ENCODE data around the gene FAM111A.

The FAM111A gene

DNA sequence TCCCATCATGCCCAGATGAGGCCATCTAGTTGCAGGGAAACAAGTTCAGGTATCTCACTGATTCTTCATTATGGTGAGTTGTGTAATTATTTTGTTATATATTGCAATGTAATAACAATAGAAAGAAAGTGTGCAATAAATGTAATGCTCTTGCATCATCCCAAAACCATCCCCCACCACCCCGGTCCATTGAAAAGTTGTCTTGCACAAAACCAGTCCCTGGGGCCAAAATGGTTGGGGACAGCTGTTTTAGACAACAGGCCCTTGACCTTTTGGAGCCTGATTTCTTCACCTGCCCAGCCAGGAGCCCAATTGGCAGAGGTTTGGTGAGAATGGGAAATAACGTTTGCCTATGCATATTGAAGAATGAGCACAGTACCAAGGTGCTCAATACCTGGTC is 54.1 kb downstream of the FAM111A start:
- Histone ChIP-seq H3K27ac (replicated peaks) (no peak overlapping the region), H3K4me3 (replicated peaks; ENCODE audit: insufficient read depth, low read length) (no peak overlapping the region), H3K27me3 (ENCODE audit: insufficient read depth, poor library complexity, severe bottlenecking) (no peaks in the 10 kb centered on the region)
- TF ChIP-seq, protein P1, sequence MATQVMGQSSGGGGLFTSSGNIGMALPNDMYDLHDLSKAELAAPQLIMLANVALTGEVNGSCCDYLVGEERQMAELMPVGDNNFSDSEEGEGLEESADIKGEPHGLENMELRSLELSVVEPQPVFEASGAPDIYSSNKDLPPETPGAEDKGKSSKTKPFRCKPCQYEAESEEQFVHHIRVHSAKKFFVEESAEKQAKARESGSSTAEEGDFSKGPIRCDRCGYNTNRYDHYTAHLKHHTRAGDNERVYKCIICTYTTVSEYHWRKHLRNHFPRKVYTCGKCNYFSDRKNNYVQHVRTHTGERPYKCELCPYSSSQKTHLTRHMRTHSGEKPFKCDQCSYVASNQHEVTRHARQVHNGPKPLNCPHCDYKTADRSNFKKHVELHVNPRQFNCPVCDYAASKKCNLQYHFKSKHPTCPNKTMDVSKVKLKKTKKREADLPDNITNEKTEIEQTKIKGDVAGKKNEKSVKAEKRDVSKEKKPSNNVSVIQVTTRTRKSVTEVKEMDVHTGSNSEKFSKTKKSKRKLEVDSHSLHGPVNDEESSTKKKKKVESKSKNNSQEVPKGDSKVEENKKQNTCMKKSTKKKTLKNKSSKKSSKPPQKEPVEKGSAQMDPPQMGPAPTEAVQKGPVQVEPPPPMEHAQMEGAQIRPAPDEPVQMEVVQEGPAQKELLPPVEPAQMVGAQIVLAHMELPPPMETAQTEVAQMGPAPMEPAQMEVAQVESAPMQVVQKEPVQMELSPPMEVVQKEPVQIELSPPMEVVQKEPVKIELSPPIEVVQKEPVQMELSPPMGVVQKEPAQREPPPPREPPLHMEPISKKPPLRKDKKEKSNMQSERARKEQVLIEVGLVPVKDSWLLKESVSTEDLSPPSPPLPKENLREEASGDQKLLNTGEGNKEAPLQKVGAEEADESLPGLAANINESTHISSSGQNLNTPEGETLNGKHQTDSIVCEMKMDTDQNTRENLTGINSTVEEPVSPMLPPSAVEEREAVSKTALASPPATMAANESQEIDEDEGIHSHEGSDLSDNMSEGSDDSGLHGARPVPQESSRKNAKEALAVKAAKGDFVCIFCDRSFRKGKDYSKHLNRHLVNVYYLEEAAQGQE (IDR thresholded peaks at IDR 0.05; ENCODE audit: insufficient replicate concordance, low read depth), result no peak
- TF ChIP-seq POLR2AphosphoS5 (IDR thresholded peaks at IDR 0.05; ENCODE audit: low read depth) (no peak), SPI1 (IDR thresholded peaks at IDR 0.05; ENCODE audit: borderline replicate concordance, low read depth) (no peak), GABPA (IDR thresholded peaks at IDR 0.05; ENCODE audit: low read depth) (no peak)
- TF ChIP-seq, protein P2, sequence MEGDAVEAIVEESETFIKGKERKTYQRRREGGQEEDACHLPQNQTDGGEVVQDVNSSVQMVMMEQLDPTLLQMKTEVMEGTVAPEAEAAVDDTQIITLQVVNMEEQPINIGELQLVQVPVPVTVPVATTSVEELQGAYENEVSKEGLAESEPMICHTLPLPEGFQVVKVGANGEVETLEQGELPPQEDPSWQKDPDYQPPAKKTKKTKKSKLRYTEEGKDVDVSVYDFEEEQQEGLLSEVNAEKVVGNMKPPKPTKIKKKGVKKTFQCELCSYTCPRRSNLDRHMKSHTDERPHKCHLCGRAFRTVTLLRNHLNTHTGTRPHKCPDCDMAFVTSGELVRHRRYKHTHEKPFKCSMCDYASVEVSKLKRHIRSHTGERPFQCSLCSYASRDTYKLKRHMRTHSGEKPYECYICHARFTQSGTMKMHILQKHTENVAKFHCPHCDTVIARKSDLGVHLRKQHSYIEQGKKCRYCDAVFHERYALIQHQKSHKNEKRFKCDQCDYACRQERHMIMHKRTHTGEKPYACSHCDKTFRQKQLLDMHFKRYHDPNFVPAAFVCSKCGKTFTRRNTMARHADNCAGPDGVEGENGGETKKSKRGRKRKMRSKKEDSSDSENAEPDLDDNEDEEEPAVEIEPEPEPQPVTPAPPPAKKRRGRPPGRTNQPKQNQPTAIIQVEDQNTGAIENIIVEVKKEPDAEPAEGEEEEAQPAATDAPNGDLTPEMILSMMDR (IDR thresholded peaks at IDR 0.05; ENCODE audit: insufficient read depth, low read length), result no peak
- DNase-seq (ENCODE audit: low read depth in 1 of 2, low spot score in 1 of 2), result no peak

DNA sequence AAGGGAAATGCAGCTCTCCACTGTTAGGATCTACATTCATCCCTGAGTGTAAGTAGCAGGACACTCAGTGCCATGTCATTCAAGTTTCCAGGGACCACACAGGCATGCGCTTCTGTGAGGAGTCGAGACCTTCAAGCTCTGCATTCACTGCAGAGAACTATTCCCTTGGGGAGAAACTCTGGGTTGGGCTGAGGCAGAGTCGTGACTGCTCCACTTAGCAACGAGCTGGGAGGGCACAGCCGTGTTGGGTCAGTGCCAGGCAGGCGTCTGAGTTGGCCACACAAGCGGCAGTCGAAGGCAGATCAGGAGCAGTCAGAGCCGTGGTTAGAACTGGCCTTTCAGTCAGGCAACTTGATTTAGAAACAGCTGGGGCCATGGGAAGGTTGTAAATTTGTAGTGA is 55.3 kb downstream of the FAM111A start:
- Histone ChIP-seq H3K27ac (replicated peaks) (no peak overlapping the region), H3K4me3 (replicated peaks; ENCODE audit: insufficient read depth, low read length) (no peak overlapping the region), H3K27me3 (ENCODE audit: insufficient read depth, poor library complexity, severe bottlenecking) (no peaks in the 10 kb centered on the region)
- TF ChIP-seq POLR2AphosphoS5 (IDR thresholded peaks at IDR 0.05; ENCODE audit: low read depth), result no peak
- TF ChIP-seq, protein P1 (IDR thresholded peaks at IDR 0.05; ENCODE audit: insufficient replicate concordance, low read depth), result no peak
- no peak for TF ChIP-seq GABPA (IDR thresholded peaks at IDR 0.05; ENCODE audit: low read depth)
- TF ChIP-seq, protein P2 (IDR thresholded peaks at IDR 0.05; ENCODE audit: insufficient read depth, low read length), result no peak
- TF ChIP-seq SPI1 (IDR thresholded peaks at IDR 0.05; ENCODE audit: borderline replicate concordance, low read depth), result no peak
- no peak for DNase-seq (ENCODE audit: low read depth in 1 of 2, low spot score in 1 of 2)

DNA sequence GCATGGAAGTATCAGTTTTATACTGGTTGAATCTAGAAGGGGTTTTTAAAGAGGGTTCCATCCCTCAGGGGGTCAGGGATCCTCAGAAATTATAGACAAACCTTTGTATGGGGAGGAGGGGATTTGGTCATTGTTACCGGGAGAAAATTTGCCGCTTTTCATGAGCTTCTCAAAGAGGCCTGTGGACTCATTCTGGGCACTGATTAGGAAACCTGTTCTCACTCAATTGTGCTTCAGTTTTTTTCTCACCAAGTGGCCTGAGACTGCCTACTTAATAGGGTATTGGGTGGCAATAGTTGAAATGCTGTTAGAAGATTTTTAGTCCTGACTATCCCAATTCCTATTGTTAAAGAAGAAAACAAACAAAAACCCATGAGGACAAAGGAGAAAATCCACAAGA is 56.1 kb downstream of the FAM111A start:
- no peak overlapping the region for H3K27ac ChIP-seq (replicated peaks)
- no peak overlapping the region for H3K4me3 ChIP-seq (replicated peaks; ENCODE audit: insufficient read depth, low read length)
- DNase-seq (ENCODE audit: low read depth in 1 of 2, low spot score in 1 of 2), result no peak
- TF ChIP-seq SPI1 (IDR thresholded peaks at IDR 0.05; ENCODE audit: borderline replicate concordance, low read depth) (no peak), GABPA (IDR thresholded peaks at IDR 0.05; ENCODE audit: low read depth) (no peak), POLR2AphosphoS5 (IDR thresholded peaks at IDR 0.05; ENCODE audit: low read depth) (no peak)
- TF ChIP-seq, protein P2 (IDR thresholded peaks at IDR 0.05; ENCODE audit: insufficient read depth, low read length), result no peak
- TF ChIP-seq, protein P1 (IDR thresholded peaks at IDR 0.05; ENCODE audit: insufficient replicate concordance, low read depth), result no peak
- H3K27me3 ChIP-seq (ENCODE audit: insufficient read depth, poor library complexity, severe bottlenecking), result no peaks in the 10 kb centered on the region

All from HL-60 (cell line).